Stimulated activated CD8-positive, alpha-beta memory T cell treated with anti-CD3 and anti-CD28 coated beads, Interleukin-2, amount 100 ng/mL, for 1 hour (primary cell): ENCODE results near the gene ITGB8.

Source experiments
- DNase-seq, 2 donors: peaks; one replicate each; pipeline ENCODE4 v3.0.0-alpha.2; 2020; ENCODE audit warnings: low read depth in 2 of 2

Gene ITGB8

GRCh38 chr7:20307901-20308300, 22.8 kb upstream of the ITGB8 start:
- DNase-seq = no peak

GRCh38 chr7:20310301-20310700, 20.4 kb upstream of the ITGB8 start:
- DNase-seq = no peak

- no peak for DNase-seq
Observed at GRCh38 chr7:20310963-20311742, 19.5 kb upstream of the ITGB8 start.

- no peak for DNase-seq
Observed at GRCh38 chr7:20311743-20312042, 19.0 kb upstream of the ITGB8 start.

GRCh38 chr7:20312562-20312961, 18.1 kb upstream of the ITGB8 start:
- DNase-seq = no peak

GRCh38 chr7:20313626-20314025, 17.1 kb upstream of the ITGB8 start:
- DNase-seq = no peak

- DNase-seq = no peak
Observed at GRCh38 chr7:20314198-20314597, 16.5 kb upstream of the ITGB8 start.

- no peak for DNase-seq
Observed at GRCh38 chr7:20316706-20317105, 14.0 kb upstream of the ITGB8 start.

- no peak for DNase-seq
Observed at GRCh38 chr7:20317413-20317812, 13.3 kb upstream of the ITGB8 start.

- DNase-seq = no peak
Observed at GRCh38 chr7:20318933-20319332, 11.8 kb upstream of the ITGB8 start.

GRCh38 chr7:20320322-20320721, 10.4 kb upstream of the ITGB8 start:
- DNase-seq = no peak

- no peak for DNase-seq
Observed at GRCh38 chr7:20320786-20321185, 9.9 kb upstream of the ITGB8 start.

- DNase-seq = no peak
Observed at GRCh38 chr7:20323595-20323994, 7.1 kb upstream of the ITGB8 start.

GRCh38 chr7:20326342-20326741, 4.4 kb upstream of the ITGB8 start:
- DNase-seq = no peak

GRCh38 chr7:20327055-20327454, 3.6 kb upstream of the ITGB8 start:
- DNase-seq = no peak

GRCh38 chr7:20328027-20328426, 2.7 kb upstream of the ITGB8 start:
- no peak for DNase-seq

GRCh38 chr7:20328692-20329091, 2.0 kb upstream of the ITGB8 start:
- no peak for DNase-seq

GRCh38 chr7:20329389-20330238, 1.1 kb upstream of the ITGB8 start:
- no peak for DNase-seq

- no peak for DNase-seq
Observed at GRCh38 chr7:20330928-20331909, 519 bp downstream of the ITGB8 start.

- DNase-seq = no peak
Observed at GRCh38 chr7:20331910-20332813, 1.5 kb downstream of the ITGB8 start.

- DNase-seq = no peak
Observed at GRCh38 chr7:20338285-20338684, 7.6 kb downstream of the ITGB8 start.
